GM12878 (cell line): ENCODE measurements around the gene PBRM1. TPM values are rescaled to one million over a fixed set of nuclear protein-coding genes. Genes with fewer than 3 reads are reported as not detected.

Experiments
- BACH1 ChIP-seq: fragments of 450-650 bp; IDR thresholded peaks from 2 replicates; pipeline ENCODE4 v1.6.1; 2017; ENCODE audit warnings: mild to moderate bottlenecking, borderline replicate concordance
- BRCA1 ChIP-seq: IDR thresholded peaks from 2 replicates; pipeline ENCODE4 v1.6.1; 2011; ENCODE audit warnings: low read depth, low read length, improper control_type of control experiment
- CEBPB ChIP-seq, 2 experiments: fragments of 150-350 bp in 1 of 2; IDR thresholded peaks; 2 replicates each; pipeline ENCODE4 v1.6.1; 2012 to 2014; ENCODE audit warnings: low read depth in 2 of 2, low read length in 2 of 2, borderline replicate concordance in 1 of 2, inconsistent platforms in 1 of 2
- EGR1 ChIP-seq, 2 experiments: IDR thresholded peaks; 1 replicate in 1 of 2; 2 replicates in 1 of 2; pipeline ENCODE4 v1.6.1; 2011 to 2012; ENCODE audit warnings: low read depth in 2 of 2, low read length in 2 of 2, borderline replicate concordance in 1 of 2, mild to moderate bottlenecking in 1 of 2, moderate library complexity in 1 of 2
- MEF2A ChIP-seq: IDR thresholded peaks from 2 replicates; pipeline ENCODE4 v1.6.1; 2011; ENCODE audit warnings: low read depth, mild to moderate bottlenecking, low read length, moderate library complexity; ENCODE audit not compliant: insufficient read depth
- NR2C2 ChIP-seq: IDR thresholded peaks from 2 replicates; pipeline ENCODE4 v1.6.1; 2011; ENCODE audit warnings: borderline replicate concordance, low read depth; ENCODE audit not compliant: control insufficient read depth, insufficient read length
- RUNX3 ChIP-seq: IDR thresholded peaks from 2 replicates; pipeline ENCODE4 v1.6.1; 2012; ENCODE audit warnings: low read length, inconsistent platforms
- polyA plus RNA-seq, 11 experiments: library from polyadenylated mRNA; depleted of rRNA in 4 of 11; unstranded in 6 of 11; stranded (reverse) in 5 of 11; fragments of >200 nt; fragmentation: Nextera tagmentation in 4 of 11; fragmentation: Illumina TruSeq in 1 of 11; extraction: Ambion mirVana in 4 of 11; extraction: Trizol in 1 of 11; gene quantifications; 1 replicate in 1 of 11; 2 replicates in 10 of 11; pipeline versions ENCODE4 v1.2.1 to v1.2.3, GENCODE V29; 2011 to 2016; ENCODE audit warnings: inconsistent platforms in 2 of 11, missing spikeins in 2 of 11, low read depth in 1 of 11
- total RNA-seq, 4 experiments: library from RNA; depleted of rRNA in 3 of 4; stranded (reverse); fragments of >200 nt in 3 of 4; fragmentation: Illumina TruSeq in 1 of 4; extraction: Trizol in 1 of 4; gene quantifications; 2 replicates each; pipeline versions ENCODE4 v1.2.1 to v1.2.3, GENCODE V29; 2013 to 2021
- TF ChIP-seq, protein P1 (sequence below): IDR thresholded peaks from 2 replicates; pipeline ENCODE4 v1.6.1; 2012; ENCODE audit warnings: improper control_type of control experiment, low read depth, low read length; ENCODE audit not compliant: insufficient replicate concordance
- TF ChIP-seq, protein P2 (sequence below): fragments of 450-650 bp; IDR thresholded peaks from 2 replicates; pipeline ENCODE4 v1.6.1; 2017; ENCODE audit warnings: mild to moderate bottlenecking, moderate library complexity
- TF ChIP-seq, protein P3 (sequence below): IDR thresholded peaks from 2 replicates; pipeline ENCODE4 v1.6.1; 2012; ENCODE audit warnings: mild to moderate bottlenecking, low read depth, low read length
- TF ChIP-seq, protein P4 (sequence below): IDR thresholded peaks from 2 replicates; pipeline ENCODE4 v1.6.1; 2012; ENCODE audit warnings: low read depth, low read length, improper control_type of control experiment

Gene PBRM1
- total and polyA plus RNA-seq, 10 of the 15 experiments (the other 5 are each of a cell fraction or from before 2014, with no cell fraction given), result 8.9 to 88.9 (median 39.3) TPM

DNA sequence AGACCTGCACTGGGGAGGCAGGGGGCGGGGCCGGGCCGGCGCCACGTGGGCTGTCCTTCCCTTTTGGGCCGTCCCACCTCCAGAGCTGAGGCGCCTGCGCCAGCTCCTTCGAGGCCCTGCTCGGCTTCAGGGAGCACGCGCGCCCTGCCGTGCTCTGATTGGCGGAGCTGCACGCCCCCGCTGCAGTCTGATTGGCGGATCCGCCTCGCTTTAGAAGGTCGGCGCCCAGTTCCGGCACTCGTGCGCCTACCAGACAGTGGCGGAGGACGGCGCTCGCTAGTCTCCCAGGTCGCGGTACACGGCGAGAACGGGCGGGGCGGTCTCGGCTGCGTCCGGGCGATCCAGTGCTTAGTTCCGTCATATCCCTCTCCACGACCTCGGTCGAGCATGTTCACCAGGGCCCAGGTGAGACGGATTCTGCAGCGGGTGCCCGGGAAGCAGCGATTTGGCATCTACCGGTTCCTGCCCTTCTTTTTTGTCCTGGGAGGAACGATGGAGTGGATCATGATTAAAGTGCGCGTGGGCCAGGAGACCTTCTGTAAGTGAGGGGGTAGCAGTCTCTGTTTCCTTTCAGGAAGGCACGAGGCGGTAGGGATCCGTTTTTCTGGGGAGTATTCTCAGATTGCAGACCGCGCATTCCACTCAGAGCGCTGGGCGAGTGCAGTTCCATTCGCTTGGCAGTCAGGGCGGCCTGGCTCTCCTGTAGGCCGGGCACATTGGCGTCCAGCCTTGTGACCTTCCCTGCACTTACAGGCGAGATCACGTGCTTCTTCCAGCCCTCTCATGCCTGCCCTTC lies 149.1 kb downstream of the PBRM1 start, which contains the start of gene UQCC5 (continued):
- TF ChIP-seq, protein P1, sequence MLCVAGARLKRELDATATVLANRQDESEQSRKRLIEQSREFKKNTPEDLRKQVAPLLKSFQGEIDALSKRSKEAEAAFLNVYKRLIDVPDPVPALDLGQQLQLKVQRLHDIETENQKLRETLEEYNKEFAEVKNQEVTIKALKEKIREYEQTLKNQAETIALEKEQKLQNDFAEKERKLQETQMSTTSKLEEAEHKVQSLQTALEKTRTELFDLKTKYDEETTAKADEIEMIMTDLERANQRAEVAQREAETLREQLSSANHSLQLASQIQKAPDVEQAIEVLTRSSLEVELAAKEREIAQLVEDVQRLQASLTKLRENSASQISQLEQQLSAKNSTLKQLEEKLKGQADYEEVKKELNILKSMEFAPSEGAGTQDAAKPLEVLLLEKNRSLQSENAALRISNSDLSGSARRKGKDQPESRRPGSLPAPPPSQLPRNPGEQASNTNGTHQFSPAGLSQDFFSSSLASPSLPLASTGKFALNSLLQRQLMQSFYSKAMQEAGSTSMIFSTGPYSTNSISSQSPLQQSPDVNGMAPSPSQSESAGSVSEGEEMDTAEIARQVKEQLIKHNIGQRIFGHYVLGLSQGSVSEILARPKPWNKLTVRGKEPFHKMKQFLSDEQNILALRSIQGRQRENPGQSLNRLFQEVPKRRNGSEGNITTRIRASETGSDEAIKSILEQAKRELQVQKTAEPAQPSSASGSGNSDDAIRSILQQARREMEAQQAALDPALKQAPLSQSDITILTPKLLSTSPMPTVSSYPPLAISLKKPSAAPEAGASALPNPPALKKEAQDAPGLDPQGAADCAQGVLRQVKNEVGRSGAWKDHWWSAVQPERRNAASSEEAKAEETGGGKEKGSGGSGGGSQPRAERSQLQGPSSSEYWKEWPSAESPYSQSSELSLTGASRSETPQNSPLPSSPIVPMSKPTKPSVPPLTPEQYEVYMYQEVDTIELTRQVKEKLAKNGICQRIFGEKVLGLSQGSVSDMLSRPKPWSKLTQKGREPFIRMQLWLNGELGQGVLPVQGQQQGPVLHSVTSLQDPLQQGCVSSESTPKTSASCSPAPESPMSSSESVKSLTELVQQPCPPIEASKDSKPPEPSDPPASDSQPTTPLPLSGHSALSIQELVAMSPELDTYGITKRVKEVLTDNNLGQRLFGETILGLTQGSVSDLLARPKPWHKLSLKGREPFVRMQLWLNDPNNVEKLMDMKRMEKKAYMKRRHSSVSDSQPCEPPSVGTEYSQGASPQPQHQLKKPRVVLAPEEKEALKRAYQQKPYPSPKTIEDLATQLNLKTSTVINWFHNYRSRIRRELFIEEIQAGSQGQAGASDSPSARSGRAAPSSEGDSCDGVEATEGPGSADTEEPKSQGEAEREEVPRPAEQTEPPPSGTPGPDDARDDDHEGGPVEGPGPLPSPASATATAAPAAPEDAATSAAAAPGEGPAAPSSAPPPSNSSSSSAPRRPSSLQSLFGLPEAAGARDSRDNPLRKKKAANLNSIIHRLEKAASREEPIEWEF, result no peak
- TF ChIP-seq RUNX3, result no peak
- TF ChIP-seq BACH1, result peak; percentile 52; the same call in 1 of the 2 replicates
- TF ChIP-seq BRCA1, result peak; percentile 60
- no peak for TF ChIP-seq NR2C2
- TF ChIP-seq, protein P2, sequence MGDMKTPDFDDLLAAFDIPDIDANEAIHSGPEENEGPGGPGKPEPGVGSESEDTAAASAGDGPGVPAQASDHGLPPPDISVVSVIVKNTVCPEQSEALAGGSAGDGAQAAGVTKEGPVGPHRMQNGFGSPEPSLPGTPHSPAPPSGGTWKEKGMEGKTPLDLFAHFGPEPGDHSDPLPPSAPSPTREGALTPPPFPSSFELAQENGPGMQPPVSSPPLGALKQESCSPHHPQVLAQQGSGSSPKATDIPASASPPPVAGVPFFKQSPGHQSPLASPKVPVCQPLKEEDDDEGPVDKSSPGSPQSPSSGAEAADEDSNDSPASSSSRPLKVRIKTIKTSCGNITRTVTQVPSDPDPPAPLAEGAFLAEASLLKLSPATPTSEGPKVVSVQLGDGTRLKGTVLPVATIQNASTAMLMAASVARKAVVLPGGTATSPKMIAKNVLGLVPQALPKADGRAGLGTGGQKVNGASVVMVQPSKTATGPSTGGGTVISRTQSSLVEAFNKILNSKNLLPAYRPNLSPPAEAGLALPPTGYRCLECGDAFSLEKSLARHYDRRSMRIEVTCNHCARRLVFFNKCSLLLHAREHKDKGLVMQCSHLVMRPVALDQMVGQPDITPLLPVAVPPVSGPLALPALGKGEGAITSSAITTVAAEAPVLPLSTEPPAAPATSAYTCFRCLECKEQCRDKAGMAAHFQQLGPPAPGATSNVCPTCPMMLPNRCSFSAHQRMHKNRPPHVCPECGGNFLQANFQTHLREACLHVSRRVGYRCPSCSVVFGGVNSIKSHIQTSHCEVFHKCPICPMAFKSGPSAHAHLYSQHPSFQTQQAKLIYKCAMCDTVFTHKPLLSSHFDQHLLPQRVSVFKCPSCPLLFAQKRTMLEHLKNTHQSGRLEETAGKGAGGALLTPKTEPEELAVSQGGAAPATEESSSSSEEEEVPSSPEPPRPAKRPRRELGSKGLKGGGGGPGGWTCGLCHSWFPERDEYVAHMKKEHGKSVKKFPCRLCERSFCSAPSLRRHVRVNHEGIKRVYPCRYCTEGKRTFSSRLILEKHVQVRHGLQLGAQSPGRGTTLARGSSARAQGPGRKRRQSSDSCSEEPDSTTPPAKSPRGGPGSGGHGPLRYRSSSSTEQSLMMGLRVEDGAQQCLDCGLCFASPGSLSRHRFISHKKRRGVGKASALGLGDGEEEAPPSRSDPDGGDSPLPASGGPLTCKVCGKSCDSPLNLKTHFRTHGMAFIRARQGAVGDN, result no peak
- TF ChIP-seq, protein P3, sequence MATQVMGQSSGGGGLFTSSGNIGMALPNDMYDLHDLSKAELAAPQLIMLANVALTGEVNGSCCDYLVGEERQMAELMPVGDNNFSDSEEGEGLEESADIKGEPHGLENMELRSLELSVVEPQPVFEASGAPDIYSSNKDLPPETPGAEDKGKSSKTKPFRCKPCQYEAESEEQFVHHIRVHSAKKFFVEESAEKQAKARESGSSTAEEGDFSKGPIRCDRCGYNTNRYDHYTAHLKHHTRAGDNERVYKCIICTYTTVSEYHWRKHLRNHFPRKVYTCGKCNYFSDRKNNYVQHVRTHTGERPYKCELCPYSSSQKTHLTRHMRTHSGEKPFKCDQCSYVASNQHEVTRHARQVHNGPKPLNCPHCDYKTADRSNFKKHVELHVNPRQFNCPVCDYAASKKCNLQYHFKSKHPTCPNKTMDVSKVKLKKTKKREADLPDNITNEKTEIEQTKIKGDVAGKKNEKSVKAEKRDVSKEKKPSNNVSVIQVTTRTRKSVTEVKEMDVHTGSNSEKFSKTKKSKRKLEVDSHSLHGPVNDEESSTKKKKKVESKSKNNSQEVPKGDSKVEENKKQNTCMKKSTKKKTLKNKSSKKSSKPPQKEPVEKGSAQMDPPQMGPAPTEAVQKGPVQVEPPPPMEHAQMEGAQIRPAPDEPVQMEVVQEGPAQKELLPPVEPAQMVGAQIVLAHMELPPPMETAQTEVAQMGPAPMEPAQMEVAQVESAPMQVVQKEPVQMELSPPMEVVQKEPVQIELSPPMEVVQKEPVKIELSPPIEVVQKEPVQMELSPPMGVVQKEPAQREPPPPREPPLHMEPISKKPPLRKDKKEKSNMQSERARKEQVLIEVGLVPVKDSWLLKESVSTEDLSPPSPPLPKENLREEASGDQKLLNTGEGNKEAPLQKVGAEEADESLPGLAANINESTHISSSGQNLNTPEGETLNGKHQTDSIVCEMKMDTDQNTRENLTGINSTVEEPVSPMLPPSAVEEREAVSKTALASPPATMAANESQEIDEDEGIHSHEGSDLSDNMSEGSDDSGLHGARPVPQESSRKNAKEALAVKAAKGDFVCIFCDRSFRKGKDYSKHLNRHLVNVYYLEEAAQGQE, result no peak
- TF ChIP-seq EGR1 (IDR thresholded peaks at IDR 0.05; ENCODE audit: borderline replicate concordance in 1 of 2, low read depth in 2 of 2, low read length in 2 of 2), result peak; percentile 64 to 95
- TF ChIP-seq, protein P4, sequence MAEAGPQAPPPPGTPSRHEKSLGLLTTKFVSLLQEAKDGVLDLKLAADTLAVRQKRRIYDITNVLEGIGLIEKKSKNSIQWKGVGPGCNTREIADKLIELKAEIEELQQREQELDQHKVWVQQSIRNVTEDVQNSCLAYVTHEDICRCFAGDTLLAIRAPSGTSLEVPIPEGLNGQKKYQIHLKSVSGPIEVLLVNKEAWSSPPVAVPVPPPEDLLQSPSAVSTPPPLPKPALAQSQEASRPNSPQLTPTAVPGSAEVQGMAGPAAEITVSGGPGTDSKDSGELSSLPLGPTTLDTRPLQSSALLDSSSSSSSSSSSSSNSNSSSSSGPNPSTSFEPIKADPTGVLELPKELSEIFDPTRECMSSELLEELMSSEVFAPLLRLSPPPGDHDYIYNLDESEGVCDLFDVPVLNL, result no peak
- TF ChIP-seq CEBPB (IDR thresholded peaks at IDR 0.05; ENCODE audit: borderline replicate concordance in 1 of 2, low read depth in 2 of 2, low read length in 2 of 2), result no peak
- TF ChIP-seq MEF2A, result no peak
